HepG2 (cell line): ENCODE measurements around the gene EARS2. TPM values are rescaled to one million over a fixed set of nuclear protein-coding genes. Genes with fewer than 3 reads are reported as not detected.
A peak's percentile ranks its signal among the peaks of the same experiment; 100 is the strongest.

Experiments used
- CC2D1A ChIP-seq: sonication (generic); formaldehyde crosslinking; IDR thresholded peaks from 2 replicates; pipeline ENCODE4 v1.8.1; 2023; ENCODE audit warnings: mild to moderate bottlenecking, missing genetic modification reagents
- HMGA1 ChIP-seq: sonication (generic); formaldehyde crosslinking; conservative IDR thresholded peaks from 2 replicates; pipeline ENCODE4 v1.4.0; 2020; ENCODE audit warnings: missing genetic modification reagents
- NCOA5 ChIP-seq: sonication (generic); formaldehyde crosslinking; IDR thresholded peaks from 2 replicates; pipeline ENCODE4 v1.4.0; 2020; ENCODE audit warnings: missing genetic modification reagents
- RXRB ChIP-seq: IDR thresholded peaks from 2 replicates; pipeline ENCODE4 v1.6.1; 2016; ENCODE audit warnings: borderline replicate concordance, missing genetic modification reagents, missing compliant biosample characterization
- SNRNP70 ChIP-seq: fragments of 200-400 bp; formaldehyde crosslinking; IDR thresholded peaks from 2 replicates; pipeline ENCODE4 v1.6.1; 2017; ENCODE audit warnings: mild to moderate bottlenecking, low read depth, low read length, moderate library complexity
- SP5 ChIP-seq: IDR thresholded peaks from 2 replicates; pipeline ENCODE4 v1.6.1; 2016; ENCODE audit warnings: low read depth, borderline replicate concordance
- SPEN ChIP-seq: sonication (generic); formaldehyde crosslinking; IDR thresholded peaks from 2 replicates; pipeline ENCODE4 v1.5.1; 2020; ENCODE audit warnings: low read depth, mild to moderate bottlenecking, missing genetic modification reagents
- TEAD2 ChIP-seq: sonication (generic); formaldehyde crosslinking; IDR thresholded peaks from 2 replicates; pipeline ENCODE4 v1.9.0; 2021; ENCODE audit warnings: missing genetic modification reagents
- ZBTB8A ChIP-seq: sonication (generic); formaldehyde crosslinking; IDR thresholded peaks from 2 replicates; pipeline ENCODE4 v1.4.0; 2020; ENCODE audit warnings: mild to moderate bottlenecking, low read depth, missing genetic modification reagents, borderline replicate concordance
- ZNF180 ChIP-seq: sonication (generic); formaldehyde crosslinking; IDR thresholded peaks from 2 replicates; pipeline ENCODE4 v1.4.0; 2020; ENCODE audit warnings: low read depth, missing genetic modification reagents, borderline replicate concordance
- ZNF260 ChIP-seq: sonication (generic); formaldehyde crosslinking; IDR thresholded peaks from 2 replicates; pipeline ENCODE4 v1.4.0; 2020; ENCODE audit warnings: missing genetic modification reagents, low read depth, mild to moderate bottlenecking, borderline replicate concordance
- ZNF549 ChIP-seq: sonication (generic); formaldehyde crosslinking; IDR thresholded peaks from 2 replicates; pipeline ENCODE4 v1.5.0; 2020; ENCODE audit warnings: missing genetic modification reagents
- ZNF713 ChIP-seq: sonication (generic); formaldehyde crosslinking; IDR thresholded peaks from 2 replicates; pipeline ENCODE4 v1.4.0; 2020; ENCODE audit warnings: mild to moderate bottlenecking, missing genetic modification reagents
- ZNF83 ChIP-seq: sonication (generic); formaldehyde crosslinking; IDR thresholded peaks from 2 replicates; pipeline ENCODE4 v1.4.0; 2020; ENCODE audit warnings: missing genetic modification reagents, mild to moderate bottlenecking, borderline replicate concordance
- polyA plus RNA-seq, 8 experiments: library from polyadenylated mRNA; depleted of rRNA in 3 of 8; stranded (reverse) in 7 of 8; unstranded in 1 of 8; fragments of >200 nt; fragmentation: Illumina TruSeq in 4 of 8; extraction: Trizol in 4 of 8; gene quantifications; 2 replicates each; pipeline versions ENCODE4 v1.2.1 to v1.2.3, GENCODE V29; 2011 to 2016; ENCODE audit warnings: low read depth in 4 of 8, missing spikeins in 1 of 8, mixed read lengths in 1 of 8; ENCODE audit not compliant: insufficient read depth in 1 of 8
- total RNA-seq, 5 experiments: library from RNA; depleted of rRNA; stranded (reverse); fragments of >200 nt; fragmentation: Illumina TruSeq; extraction: Trizol; gene quantifications; 2 replicates each; pipeline ENCODE4 v1.2.3, GENCODE V29; 2016; ENCODE audit warnings: low read depth in 1 of 5
- TF ChIP-seq, protein P1 (sequence below): sonication (generic); formaldehyde crosslinking; IDR thresholded peaks from 2 replicates; pipeline ENCODE4 v1.4.0; 2020; ENCODE audit warnings: mild to moderate bottlenecking, missing genetic modification reagents
- TF ChIP-seq, protein P2 (sequence below): sonication (generic); formaldehyde crosslinking; IDR thresholded peaks from 2 replicates; pipeline ENCODE4 v1.8.0; 2022; ENCODE audit warnings: missing genetic modification reagents, mild to moderate bottlenecking, inconsistent platforms, borderline replicate concordance
- TF ChIP-seq, protein P3 (sequence below): sonication (generic); formaldehyde crosslinking; IDR thresholded peaks from 2 replicates; pipeline ENCODE4 v1.8.1; 2023; ENCODE audit warnings: missing genetic modification reagents, inconsistent platforms, borderline replicate concordance
- TF ChIP-seq, protein P4 (sequence below): sonication (generic); formaldehyde crosslinking; IDR thresholded peaks from 2 replicates; pipeline ENCODE4 v1.5.0; 2020; ENCODE audit warnings: mild to moderate bottlenecking, missing genetic modification reagents

Gene EARS2
- total and polyA plus RNA-seq, 2 of the 13 experiments (the other 11 are each of a cell fraction or from before 2014, with no cell fraction given), result 49.4 to 80.4 TPM

DNA sequence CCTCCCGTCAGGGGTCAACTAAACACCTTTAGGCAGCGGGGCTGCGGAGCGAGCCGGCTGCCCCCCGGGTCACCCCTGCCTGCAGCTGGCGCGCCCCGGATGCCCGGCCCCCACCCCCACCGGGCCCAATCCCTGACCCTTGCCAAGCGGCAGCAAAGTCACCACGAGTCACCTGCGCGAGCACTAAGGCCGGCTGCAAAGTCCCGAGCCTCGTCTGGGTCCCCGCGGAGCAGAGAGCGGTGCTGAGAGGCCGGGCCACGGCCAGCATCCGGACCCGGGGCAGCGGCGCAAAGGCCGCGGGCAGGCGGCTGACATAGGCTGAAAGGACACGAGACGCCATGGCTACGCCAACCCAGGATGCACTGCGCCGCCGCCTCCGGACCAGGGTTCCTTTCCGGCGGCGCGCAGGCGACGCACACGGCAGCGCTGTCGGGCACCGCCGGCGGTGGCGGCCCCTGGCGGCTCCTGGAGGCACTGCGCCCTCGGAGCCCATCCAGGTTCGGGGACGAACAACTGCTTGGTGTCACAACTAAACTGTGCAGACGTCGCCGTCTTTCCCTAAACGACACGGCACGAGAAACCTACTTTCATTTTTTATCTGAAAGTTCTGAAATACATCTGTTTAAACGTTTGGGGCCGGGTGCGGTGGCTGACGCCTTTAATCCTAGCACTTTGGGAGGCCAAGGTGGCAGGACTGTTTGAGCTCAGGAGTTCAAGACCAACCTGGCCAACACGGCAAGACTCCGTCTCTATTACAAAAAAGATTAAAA lies 39.0 kb upstream of the EARS2 start, which contains the start of gene NDUFAB1 (continued):
- TF ChIP-seq, protein P1, sequence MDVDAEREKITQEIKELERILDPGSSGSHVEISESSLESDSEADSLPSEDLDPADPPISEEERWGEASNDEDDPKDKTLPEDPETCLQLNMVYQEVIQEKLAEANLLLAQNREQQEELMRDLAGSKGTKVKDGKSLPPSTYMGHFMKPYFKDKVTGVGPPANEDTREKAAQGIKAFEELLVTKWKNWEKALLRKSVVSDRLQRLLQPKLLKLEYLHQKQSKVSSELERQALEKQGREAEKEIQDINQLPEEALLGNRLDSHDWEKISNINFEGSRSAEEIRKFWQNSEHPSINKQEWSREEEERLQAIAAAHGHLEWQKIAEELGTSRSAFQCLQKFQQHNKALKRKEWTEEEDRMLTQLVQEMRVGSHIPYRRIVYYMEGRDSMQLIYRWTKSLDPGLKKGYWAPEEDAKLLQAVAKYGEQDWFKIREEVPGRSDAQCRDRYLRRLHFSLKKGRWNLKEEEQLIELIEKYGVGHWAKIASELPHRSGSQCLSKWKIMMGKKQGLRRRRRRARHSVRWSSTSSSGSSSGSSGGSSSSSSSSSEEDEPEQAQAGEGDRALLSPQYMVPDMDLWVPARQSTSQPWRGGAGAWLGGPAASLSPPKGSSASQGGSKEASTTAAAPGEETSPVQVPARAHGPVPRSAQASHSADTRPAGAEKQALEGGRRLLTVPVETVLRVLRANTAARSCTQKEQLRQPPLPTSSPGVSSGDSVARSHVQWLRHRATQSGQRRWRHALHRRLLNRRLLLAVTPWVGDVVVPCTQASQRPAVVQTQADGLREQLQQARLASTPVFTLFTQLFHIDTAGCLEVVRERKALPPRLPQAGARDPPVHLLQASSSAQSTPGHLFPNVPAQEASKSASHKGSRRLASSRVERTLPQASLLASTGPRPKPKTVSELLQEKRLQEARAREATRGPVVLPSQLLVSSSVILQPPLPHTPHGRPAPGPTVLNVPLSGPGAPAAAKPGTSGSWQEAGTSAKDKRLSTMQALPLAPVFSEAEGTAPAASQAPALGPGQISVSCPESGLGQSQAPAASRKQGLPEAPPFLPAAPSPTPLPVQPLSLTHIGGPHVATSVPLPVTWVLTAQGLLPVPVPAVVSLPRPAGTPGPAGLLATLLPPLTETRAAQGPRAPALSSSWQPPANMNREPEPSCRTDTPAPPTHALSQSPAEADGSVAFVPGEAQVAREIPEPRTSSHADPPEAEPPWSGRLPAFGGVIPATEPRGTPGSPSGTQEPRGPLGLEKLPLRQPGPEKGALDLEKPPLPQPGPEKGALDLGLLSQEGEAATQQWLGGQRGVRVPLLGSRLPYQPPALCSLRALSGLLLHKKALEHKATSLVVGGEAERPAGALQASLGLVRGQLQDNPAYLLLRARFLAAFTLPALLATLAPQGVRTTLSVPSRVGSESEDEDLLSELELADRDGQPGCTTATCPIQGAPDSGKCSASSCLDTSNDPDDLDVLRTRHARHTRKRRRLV, result 0 out of 2 replicates have a peak, but pooled peaks have one; percentile 75
- 0 out of 2 replicates have a peak, but pooled peaks have one; percentile 21 for TF ChIP-seq NCOA5 (CRISPR knock-in tag)
- TF ChIP-seq RXRB, result peak; percentile 75
- no peak; the same call in 1 of the 2 replicates for TF ChIP-seq ZNF549
- no peak for TF ChIP-seq HMGA1 (CRISPR knock-in tag)
- TF ChIP-seq ZNF713 (CRISPR knock-in tag), result peak; percentile 82
- TF ChIP-seq ZNF260 (CRISPR knock-in tag), result peak; percentile 79; the same call in 1 of the 2 replicates
- TF ChIP-seq, protein P2, sequence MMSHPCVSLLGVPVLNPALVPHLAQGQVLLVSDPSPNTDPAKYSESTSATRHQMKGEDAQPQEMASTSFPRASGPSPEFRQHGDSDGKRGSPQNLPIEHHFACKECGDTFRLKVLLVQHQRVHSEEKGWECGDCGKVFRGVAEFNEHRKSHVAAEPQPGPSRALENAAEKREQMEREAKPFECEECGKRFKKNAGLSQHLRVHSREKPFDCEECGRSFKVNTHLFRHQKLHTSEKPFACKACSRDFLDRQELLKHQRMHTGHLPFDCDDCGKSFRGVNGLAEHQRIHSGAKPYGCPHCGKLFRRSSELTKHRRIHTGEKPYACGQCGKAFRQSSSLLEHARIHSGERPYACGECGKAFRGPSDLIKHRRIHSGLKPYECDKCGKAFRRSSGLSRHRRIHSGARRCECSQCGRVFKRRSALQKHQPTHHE (CRISPR knock-in tag), result peak; percentile 97
- TF ChIP-seq SP5 (CRISPR knock-in tag), result peak; percentile 26; the same call in 1 of the 2 replicates
- peak; percentile 99 for TF ChIP-seq SPEN
- peak; percentile 73; the same call in 1 of the 2 replicates for TF ChIP-seq ZNF83 (CRISPR knock-in tag)
- TF ChIP-seq CC2D1A, result no peak; the same call in 1 of the 2 replicates
- 0 out of 2 replicates have a peak, but pooled peaks have one; percentile 80 for TF ChIP-seq ZNF180
- TF ChIP-seq, protein P3, sequence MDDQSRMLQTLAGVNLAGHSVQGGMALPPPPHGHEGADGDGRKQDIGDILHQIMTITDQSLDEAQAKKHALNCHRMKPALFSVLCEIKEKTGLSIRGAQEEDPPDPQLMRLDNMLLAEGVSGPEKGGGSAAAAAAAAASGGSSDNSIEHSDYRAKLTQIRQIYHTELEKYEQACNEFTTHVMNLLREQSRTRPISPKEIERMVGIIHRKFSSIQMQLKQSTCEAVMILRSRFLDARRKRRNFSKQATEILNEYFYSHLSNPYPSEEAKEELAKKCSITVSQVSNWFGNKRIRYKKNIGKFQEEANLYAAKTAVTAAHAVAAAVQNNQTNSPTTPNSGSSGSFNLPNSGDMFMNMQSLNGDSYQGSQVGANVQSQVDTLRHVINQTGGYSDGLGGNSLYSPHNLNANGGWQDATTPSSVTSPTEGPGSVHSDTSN (CRISPR knock-in tag), result no peak; the same call in 1 of the 2 replicates
- 0 out of 2 replicates have a peak, but pooled peaks have one; percentile 44 for TF ChIP-seq TEAD2 (CRISPR knock-in tag)
- TF ChIP-seq ZBTB8A (CRISPR knock-in tag), result no peak; the same call in 1 of the 2 replicates
- TF ChIP-seq SNRNP70, result no peak
- TF ChIP-seq, protein P4, sequence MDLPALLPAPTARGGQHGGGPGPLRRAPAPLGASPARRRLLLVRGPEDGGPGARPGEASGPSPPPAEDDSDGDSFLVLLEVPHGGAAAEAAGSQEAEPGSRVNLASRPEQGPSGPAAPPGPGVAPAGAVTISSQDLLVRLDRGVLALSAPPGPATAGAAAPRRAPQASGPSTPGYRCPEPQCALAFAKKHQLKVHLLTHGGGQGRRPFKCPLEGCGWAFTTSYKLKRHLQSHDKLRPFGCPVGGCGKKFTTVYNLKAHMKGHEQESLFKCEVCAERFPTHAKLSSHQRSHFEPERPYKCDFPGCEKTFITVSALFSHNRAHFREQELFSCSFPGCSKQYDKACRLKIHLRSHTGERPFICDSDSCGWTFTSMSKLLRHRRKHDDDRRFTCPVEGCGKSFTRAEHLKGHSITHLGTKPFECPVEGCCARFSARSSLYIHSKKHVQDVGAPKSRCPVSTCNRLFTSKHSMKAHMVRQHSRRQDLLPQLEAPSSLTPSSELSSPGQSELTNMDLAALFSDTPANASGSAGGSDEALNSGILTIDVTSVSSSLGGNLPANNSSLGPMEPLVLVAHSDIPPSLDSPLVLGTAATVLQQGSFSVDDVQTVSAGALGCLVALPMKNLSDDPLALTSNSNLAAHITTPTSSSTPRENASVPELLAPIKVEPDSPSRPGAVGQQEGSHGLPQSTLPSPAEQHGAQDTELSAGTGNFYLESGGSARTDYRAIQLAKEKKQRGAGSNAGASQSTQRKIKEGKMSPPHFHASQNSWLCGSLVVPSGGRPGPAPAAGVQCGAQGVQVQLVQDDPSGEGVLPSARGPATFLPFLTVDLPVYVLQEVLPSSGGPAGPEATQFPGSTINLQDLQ (CRISPR knock-in tag), result peak; percentile 85; the same call in 1 of the 2 replicates
